ENCODE data around the gene KRTAP2-2.
"Not testable (repeated sequence)": the region's sequence is repeated elsewhere in the genome, so short reads cannot be mapped to it uniquely, and the experiment has no call there.

KRTAP2-2 gene

DNA sequence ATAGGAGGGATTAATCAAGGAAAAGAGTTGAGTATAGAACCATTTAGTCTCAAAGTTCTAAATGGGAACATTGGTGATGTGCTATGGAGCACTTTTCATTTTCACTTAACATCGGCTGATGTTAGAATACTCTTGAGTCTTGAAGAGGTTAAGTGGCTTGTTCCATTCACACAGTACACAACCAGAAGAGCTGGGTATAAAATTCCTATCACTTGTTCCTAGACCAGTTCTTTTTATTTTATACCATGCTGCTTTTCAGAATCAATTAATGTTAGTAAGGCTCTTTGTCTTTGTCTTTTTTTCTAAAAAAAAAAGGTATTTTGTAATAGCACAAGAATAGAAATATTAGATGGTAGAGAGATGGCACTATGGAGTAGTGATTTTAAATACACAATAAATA, 12.1 kb downstream of the KRTAP2-2 start:
- H3K4me3 ChIP-seq (replicated peaks; ENCODE audit: low read depth, low read length) = no peak overlapping the region
- TF ChIP-seq, protein P1, sequence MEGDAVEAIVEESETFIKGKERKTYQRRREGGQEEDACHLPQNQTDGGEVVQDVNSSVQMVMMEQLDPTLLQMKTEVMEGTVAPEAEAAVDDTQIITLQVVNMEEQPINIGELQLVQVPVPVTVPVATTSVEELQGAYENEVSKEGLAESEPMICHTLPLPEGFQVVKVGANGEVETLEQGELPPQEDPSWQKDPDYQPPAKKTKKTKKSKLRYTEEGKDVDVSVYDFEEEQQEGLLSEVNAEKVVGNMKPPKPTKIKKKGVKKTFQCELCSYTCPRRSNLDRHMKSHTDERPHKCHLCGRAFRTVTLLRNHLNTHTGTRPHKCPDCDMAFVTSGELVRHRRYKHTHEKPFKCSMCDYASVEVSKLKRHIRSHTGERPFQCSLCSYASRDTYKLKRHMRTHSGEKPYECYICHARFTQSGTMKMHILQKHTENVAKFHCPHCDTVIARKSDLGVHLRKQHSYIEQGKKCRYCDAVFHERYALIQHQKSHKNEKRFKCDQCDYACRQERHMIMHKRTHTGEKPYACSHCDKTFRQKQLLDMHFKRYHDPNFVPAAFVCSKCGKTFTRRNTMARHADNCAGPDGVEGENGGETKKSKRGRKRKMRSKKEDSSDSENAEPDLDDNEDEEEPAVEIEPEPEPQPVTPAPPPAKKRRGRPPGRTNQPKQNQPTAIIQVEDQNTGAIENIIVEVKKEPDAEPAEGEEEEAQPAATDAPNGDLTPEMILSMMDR (IDR thresholded peaks at IDR 0.05; ENCODE audit: low read length, missing control alignments) = no peak
- no peak for DNase-seq (ENCODE audit: low read depth)

DNA sequence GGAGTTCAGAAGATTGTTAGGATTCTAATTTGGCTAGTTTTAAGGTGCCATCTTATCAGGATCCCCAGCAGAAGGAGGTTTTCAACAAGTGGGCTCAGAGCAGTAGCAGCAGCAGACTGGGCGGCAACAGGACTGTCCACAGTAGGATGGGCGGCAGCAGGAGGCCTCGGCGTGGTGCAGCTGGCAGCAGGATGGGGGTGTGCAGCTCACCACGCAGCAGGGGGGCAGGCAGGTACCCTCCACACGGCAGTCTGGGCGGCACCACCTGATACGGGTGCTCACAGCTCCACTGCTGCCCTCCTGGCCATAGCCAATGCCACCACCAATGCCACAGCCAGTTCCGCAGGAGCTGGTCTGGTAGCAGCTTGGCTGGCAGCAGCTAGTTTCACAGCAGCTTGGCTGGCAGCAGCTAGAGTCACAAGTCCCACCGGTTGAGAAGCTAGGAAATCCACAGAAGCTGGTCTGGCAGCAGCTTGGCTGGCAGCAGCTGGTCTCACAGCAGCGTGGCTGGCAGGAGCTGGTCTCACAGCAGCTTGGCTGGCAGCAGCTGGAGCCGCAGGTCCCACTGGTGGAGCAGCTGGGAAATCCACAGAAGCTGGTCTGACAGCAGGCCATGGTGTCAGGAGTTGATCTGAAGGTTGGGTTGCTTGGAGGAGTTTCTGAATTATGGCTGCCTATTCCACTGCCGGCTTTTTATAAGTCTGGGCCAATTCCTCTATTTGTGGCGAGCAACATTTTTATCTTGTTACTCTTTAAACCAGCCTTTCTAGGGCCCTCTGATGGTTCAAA, 14.1 kb downstream of the KRTAP2-2 start, which contains the start of gene KRTAP1-1:
TSS of gene KRTAP1-1 (minus strand) at position 668 of the 789 bp plus-strand sequence. CDS start at position 615, 53 bp downstream.
- not testable (repeated sequence) for DNase-seq (ENCODE audit: low read depth)

DNA sequence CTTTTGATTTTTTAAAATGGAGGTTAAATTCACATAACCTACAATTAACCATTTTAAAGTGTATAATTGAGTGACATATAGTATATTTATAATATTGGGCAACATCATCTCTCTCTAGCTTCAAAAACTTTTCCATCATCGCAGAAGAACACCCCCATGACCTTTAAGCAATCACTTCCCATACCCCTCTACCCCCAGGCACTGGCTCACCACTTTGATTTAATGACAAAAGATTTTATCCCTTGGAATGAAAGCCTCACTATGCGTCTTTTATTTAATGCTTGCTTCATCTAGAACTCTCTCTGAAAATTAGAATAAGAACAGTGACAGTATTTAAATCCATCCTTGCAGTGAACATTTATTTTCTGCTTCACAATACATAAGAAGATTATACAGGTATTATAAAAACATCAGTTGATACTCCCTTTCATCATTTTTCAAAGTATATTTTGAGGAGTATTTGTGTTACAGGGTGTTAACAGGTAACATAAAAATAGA, 17.1 kb downstream of the KRTAP2-2 start:
- DNase-seq (ENCODE audit: low read depth) = no peak
- H3K4me3 ChIP-seq (replicated peaks; ENCODE audit: low read depth, low read length) = no peak overlapping the region
- TF ChIP-seq, protein P1 (IDR thresholded peaks at IDR 0.05; ENCODE audit: low read length, missing control alignments) = no peak

More for the DNA sequence above, 14.1 kb downstream of the KRTAP2-2 start, which contains the start of gene KRTAP1-1:
- not testable (repeated sequence) for H3K4me3 ChIP-seq (replicated peaks; ENCODE audit: low read depth, low read length)

DNA sequence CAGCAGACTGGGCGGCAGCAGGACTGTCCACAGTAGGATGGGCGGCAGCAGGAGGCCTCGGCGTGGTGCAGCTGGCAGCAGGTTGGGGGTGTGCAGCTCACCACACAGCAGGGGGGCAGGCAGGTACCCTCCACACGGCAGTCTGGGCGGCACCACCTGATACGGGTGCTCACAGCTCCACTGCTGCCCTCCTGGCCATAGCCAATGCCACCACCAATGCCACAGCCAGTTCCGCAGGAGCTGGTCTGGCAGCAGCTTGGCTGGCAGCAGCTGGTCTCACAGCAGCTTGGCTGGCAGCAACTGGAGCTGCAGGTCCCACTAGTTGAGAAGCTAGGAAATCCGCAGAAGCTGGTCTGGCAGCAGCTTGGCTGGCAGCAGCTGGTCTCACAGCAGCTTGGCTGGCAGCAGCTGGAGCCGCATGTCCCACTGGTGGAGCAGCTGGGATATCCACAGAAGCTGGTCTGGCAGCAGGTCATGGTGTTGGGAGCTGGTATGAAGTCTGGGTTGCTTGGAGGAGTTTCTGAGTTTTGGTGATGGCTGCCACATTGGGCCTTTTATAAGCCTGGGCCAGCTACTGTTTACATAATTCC, 20.6 kb downstream of the KRTAP2-2 start, which contains the start of gene KRTAP1-3:
TSS of gene KRTAP1-3 (minus strand) at position 529 of the 590 bp plus-strand sequence. CDS start at position 476, 53 bp downstream.
- H3K4me3 ChIP-seq (replicated peaks; ENCODE audit: low read depth, low read length); DNase-seq (ENCODE audit: low read depth): not testable (repeated sequence)

DNA sequence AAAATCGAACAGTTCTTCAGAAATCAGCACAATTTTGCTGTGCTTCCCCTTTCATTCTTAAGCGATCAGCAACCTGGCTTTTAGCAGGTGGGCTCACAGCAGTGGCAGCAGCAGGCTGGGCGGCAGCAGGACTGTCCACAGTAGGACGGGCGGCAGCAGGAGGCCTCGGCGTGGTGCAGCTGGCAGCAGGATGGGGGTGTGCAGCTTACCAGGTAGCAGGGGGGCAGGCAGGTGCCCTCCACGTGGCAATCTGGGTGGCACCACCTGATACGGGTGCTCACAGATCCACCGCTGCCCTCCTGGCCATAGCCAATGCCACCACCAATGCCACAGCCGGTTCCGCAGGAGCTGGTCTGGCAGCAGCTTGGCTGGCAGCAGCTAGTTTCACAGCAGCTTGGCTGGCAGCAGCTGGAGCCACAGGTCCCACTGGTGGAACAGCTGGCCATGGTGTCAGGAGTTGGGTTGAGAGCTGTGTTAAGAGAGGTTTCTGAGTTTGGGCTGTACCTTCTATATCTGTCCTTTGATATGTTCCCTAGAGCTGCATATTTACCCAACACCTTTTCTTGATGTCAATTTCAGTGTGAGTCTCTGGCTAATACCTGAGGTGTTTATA, 25.3 kb downstream of the KRTAP2-2 start, which contains the start of gene KRTAP1-4:
TSS of gene KRTAP1-4 (minus strand) at position 563 of the 613 bp plus-strand sequence. CDS start at position 446, 117 bp downstream.
- TF ChIP-seq, protein P1 (IDR thresholded peaks at IDR 0.05; ENCODE audit: low read length, missing control alignments) = no peak
- H3K4me3 ChIP-seq (replicated peaks; ENCODE audit: low read depth, low read length) = no peak within 1 kb of the TSS
- DNase-seq (ENCODE audit: low read depth) = no peak

DNA sequence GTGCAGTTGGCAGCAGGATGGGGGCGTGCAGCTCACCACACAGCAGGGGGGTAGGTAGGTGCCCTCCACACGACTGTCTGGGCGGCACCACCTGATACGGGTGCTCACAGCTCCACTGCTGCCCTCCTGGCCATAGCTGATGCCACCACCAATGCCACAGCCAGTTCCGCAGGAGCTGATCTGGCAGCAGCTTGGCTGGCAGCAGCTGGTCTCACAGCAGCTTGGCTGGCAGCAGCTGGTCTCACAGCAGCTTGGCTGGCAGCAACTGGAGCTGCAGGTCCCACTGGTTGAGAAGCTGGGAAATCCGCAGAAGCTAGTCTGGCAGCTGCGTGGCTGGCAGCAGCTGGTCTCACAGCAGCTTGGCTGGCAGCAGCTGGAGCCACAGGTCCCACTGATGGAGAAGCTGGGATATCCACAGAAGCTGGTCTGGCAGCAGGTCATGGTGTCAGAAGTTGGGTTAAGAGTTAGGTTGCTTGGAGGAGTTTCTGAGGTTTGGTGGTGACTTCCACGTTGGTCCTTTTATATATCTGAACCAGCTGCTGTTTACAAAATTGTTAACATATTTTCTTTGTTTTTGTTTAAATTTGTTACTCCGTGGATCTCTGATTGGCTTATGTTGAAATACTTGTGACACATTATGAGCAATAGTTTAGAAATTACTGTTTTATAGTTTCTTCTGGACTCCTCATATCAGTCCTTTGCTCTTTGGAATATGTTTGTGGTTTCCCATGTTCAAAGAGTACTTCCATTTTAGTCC, 28.1 kb downstream of the KRTAP2-2 start, which contains the start of gene KRTAP1-5:
TSS of gene KRTAP1-5 (minus strand) at position 494 of the 757 bp plus-strand sequence. CDS start at position 441, 53 bp downstream.
- DNase-seq (ENCODE audit: low read depth) = peak; percentile 28
- TF ChIP-seq, protein P1 (IDR thresholded peaks at IDR 0.05; ENCODE audit: low read length, missing control alignments) = no peak
- H3K4me3 ChIP-seq (replicated peaks; ENCODE audit: low read depth, low read length) = no peak within 1 kb of the TSS

DNA sequence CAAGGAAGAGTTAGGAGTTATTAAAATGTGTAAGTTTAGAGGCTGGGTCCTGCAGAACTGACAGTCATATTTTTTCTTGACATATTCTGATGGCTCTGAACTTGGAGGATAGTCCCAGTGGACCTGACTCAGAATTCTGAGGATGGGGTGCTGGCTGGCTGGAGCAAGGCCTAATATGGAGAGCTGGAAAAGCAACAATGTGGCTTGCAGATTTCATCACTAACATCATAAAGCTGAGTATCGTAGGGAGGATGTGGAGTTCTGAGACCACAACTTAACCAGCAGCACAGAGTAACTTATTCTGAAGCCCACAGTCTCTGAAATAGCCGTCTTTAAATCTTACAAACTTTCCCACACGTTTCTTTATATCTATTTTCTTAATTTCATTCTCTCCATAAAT, 30.3 kb downstream of the KRTAP2-2 start:
- TF ChIP-seq, protein P1 (IDR thresholded peaks at IDR 0.05; ENCODE audit: low read length, missing control alignments) = no peak
- H3K4me3 ChIP-seq (replicated peaks; ENCODE audit: low read depth, low read length) = no peak overlapping the region
- DNase-seq (ENCODE audit: low read depth) = no peak

Data from fibroblast of pulmonary artery (primary cell).